Gastroesophageal sphincter (tissue), 4 donors: ENCODE results near the gene OR4D1. TPM values are rescaled to one million over a fixed set of nuclear protein-coding genes. Genes with fewer than 3 reads are reported as not detected.
"Not testable (repeated sequence)": the region's sequence is repeated elsewhere in the genome, so short reads cannot be mapped to it uniquely, and the experiment has no call there.

Source experiments
- ATAC-seq: fragments of 150-250 bp; one replicate; pipeline ENCODE4 v1.9.1; 2016; ENCODE audit warnings: mild to moderate bottlenecking, moderate library complexity
- H3K27ac ChIP-seq, 4 donors: fragments of 200-600 bp; sonication (generic) in 3 of 4; 1 replicate in 3 of 4; 2 replicates in 1 of 4; pipeline ENCODE4 v1.5.1; 2016 to 2019
- H3K27me3 ChIP-seq: fragments of 200-600 bp; sonication (generic); one replicate; pipeline ENCODE4 v1.5.1; 2019
- H3K36me3 ChIP-seq, 2 donors: fragments of 200-600 bp; sonication (generic); one replicate each; pipeline ENCODE4 v1.5.1; 2019; ENCODE audit warnings: control low read depth in 1 of 2
- H3K4me1 ChIP-seq, 3 donors: fragments of 200-600 bp; sonication (generic); 1 replicate in 2 of 3; 2 replicates in 1 of 3; pipeline ENCODE4 v1.5.1; 2016 to 2019; ENCODE audit warnings: control low read depth in 2 of 3
- H3K4me3 ChIP-seq, 2 donors: fragments of 200-600 bp; sonication (generic); one replicate each; pipeline ENCODE4 v1.5.1; 2019; ENCODE audit warnings: mild to moderate bottlenecking in 1 of 2, moderate library complexity in 1 of 2
- H3K9me3 ChIP-seq, 3 donors: fragments of 200-600 bp; sonication (generic); one replicate each; pipeline ENCODE4 v1.5.1; 2017 to 2019; ENCODE audit warnings: control low read depth in 2 of 3
- CTCF ChIP-seq, 4 experiments: fragments of 200-600 bp in 2 of 4; fragments of 450-650 bp in 2 of 4; sonication (generic) in 1 of 4; IDR thresholded peaks; one replicate each; pipeline ENCODE4 v1.5.1; 2017 to 2019; ENCODE audit warnings: antibody characterized with exemption in 4 of 4, mild to moderate bottlenecking in 2 of 4, moderate library complexity in 2 of 4
- EP300 ChIP-seq: sonication (generic); formaldehyde crosslinking; IDR thresholded peaks from one replicate; pipeline ENCODE4 v1.6.1; 2017; ENCODE audit warnings: antibody characterized with exemption, mild to moderate bottlenecking
- POLR2A ChIP-seq, 2 donors: fragments of 450-650 bp; IDR thresholded peaks; one replicate each; pipeline ENCODE4 v1.6.1; 2017; ENCODE audit warnings: antibody characterized with exemption in 2 of 2, mild to moderate bottlenecking in 2 of 2, moderate library complexity in 1 of 2
- POLR2AphosphoS5 ChIP-seq: sonication (generic); formaldehyde crosslinking; IDR thresholded peaks from one replicate; pipeline ENCODE4 v1.6.1; 2017; ENCODE audit warnings: antibody characterized with exemption
- WGBS, 2 donors: methylation state at CpG; one replicate each; pipeline ENCODE4 v1.1.5; 2018; ENCODE audit warnings: low coverage in 1 of 2; 5-methylcytosine and 5-hydroxymethylcytosine counted together
- total RNA-seq, 4 donors: library from RNA; depleted of rRNA; stranded (reverse); fragments of >200 nt; gene quantifications; one replicate each; pipeline ENCODE4 v1.1.0, GENCODE V29; 2016

Gene OR4D1
- total RNA-seq, 4 donors from 2014 or later: not detected

- 79 to 88% methylated on average over 5 of the region's 5 CpGs for WGBS, 2 donors
Observed at GRCh38 chr17:58117382-58117781, 30.8 kb upstream of the OR4D1 start.

GRCh38 chr17:58119491-58119890 lies 28.7 kb upstream of the OR4D1 start:
- Histone ChIP-seq H3K36me3 (no peaks in the 10 kb centered on the region), H3K27ac (no peak overlapping the region), H3K27me3 (peaks cover 34% of the 10 kb centered on the region), H3K4me3 (no peak overlapping the region), H3K4me1 (no peaks in the 10 kb centered on the region), H3K9me3 (no peaks in the 10 kb centered on the region)
- TF ChIP-seq POLR2A (IDR thresholded peaks at IDR 0.05) (no peak), EP300 (no peak), CTCF (IDR thresholded peaks at IDR 0.05) (no peak), POLR2AphosphoS5 (no peak)
- ATAC-seq: no peak
- WGBS, 2 donors: 48 to 62% methylated on average over 3 of the region's 3 CpGs

More at GRCh38 chr17:58117382-58117781, 30.8 kb upstream of the OR4D1 start:
- H3K27ac ChIP-seq: no peak overlapping the region
- H3K36me3 ChIP-seq: no peaks in the 10 kb centered on the region
- H3K9me3 ChIP-seq: no peaks in the 10 kb centered on the region
- no peak for ATAC-seq
- no peak for TF ChIP-seq POLR2A (IDR thresholded peaks at IDR 0.05)
- TF ChIP-seq CTCF (IDR thresholded peaks at IDR 0.05): no peak
- no peak for TF ChIP-seq POLR2AphosphoS5
- TF ChIP-seq EP300: no peak
- peaks cover 30% of the 10 kb centered on the region for H3K27me3 ChIP-seq
- H3K4me1 ChIP-seq: no peaks in the 10 kb centered on the region
- H3K4me3 ChIP-seq: no peak overlapping the region

DNA sequence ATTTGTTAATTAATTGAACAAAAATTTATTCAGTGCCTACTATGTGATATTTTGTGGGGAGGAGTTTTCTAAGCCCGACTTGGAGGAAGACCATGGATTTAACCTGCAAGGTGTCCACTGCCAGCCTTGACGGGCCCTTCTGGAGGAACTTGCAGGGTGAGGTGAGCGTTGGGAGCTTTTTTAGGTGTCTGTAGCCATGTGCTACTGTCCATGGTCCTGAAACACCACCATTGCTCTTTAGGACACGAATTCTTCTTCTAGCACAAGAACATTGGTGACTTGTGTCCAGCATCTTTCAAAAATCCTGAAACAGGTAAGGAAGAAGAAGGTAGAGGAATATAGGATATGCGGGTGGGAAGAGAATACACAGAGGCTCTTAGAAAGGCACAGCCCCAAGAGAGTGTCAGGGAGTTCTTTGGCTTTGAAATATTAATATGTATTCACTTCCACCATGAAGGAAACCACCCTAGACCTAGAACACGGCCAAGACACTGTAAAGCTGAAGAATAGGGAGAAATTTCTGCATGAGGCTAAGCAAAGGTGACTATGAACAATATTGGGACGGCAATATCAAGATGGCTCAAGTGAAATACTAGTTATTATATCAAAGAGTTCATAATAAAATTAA lies 27.9 kb upstream of the OR4D1 start:
- Histone ChIP-seq H3K36me3 (no peaks in the 10 kb centered on the region), H3K27ac (no peak overlapping the region), H3K4me1 (no peaks in the 10 kb centered on the region), H3K4me3 (no peak overlapping the region), H3K9me3 (no peaks in the 10 kb centered on the region), H3K27me3 (peaks cover 37% of the 10 kb centered on the region)
- no peak for TF ChIP-seq CTCF (IDR thresholded peaks at IDR 0.05)
- no peak for TF ChIP-seq POLR2AphosphoS5
- no peak for TF ChIP-seq EP300
- no peak for TF ChIP-seq POLR2A (IDR thresholded peaks at IDR 0.05)
- WGBS, 2 donors: 32% methylated on average over 5 of the region's 7 CpGs
- no peak for ATAC-seq

DNA sequence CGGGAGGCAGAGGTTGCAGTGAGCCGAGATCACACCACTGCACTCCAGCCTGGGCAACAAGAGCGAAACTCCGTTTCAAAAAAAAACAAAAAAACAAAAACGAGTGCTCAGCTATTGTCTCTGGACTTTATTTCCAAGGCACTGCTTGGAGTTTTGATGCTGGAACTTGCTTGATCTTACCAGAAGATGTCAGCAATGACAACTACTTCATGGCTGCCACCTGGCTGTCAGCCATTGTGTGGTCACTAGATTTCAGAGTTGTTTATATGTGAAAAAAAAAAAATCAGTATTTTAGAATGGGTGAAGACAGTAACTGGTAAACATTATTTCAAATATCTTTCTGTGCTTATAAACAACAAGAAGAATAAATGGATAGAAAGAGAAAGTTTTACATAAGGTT lies 26.3 kb upstream of the OR4D1 start:
- H3K4me1 ChIP-seq: no peaks in the 10 kb centered on the region
- H3K9me3 ChIP-seq: no peaks in the 10 kb centered on the region
- no peak overlapping the region for H3K4me3 ChIP-seq
- no peak for ATAC-seq
- H3K36me3 ChIP-seq: no peaks in the 10 kb centered on the region
- 22 to 38% methylated on average over 1 to 5 of the region's 5 CpGs for WGBS, 2 donors
- peaks cover 38% of the 10 kb centered on the region for H3K27me3 ChIP-seq
- no peak overlapping the region for H3K27ac ChIP-seq
- TF ChIP-seq CTCF (IDR thresholded peaks at IDR 0.05) (no peak), EP300 (no peak), POLR2AphosphoS5 (no peak), POLR2A (IDR thresholded peaks at IDR 0.05) (no peak)

GRCh38 chr17:58127846-58128245 lies 20.3 kb upstream of the OR4D1 start:
- no peak for ATAC-seq
- Histone ChIP-seq H3K27me3 (peaks cover 45% of the 10 kb centered on the region), H3K4me1 (no peaks in the 10 kb centered on the region), H3K27ac (no peak overlapping the region), H3K4me3 (no peak overlapping the region), H3K9me3 (no peaks in the 10 kb centered on the region), H3K36me3 (no peaks in the 10 kb centered on the region)
- TF ChIP-seq CTCF (IDR thresholded peaks at IDR 0.05): no peak
- no peak for TF ChIP-seq POLR2A (IDR thresholded peaks at IDR 0.05)
- no peak for TF ChIP-seq EP300
- no peak for TF ChIP-seq POLR2AphosphoS5
- 40 to 54% methylated on average over 1 of the region's 1 CpG for WGBS, 2 donors

- H3K27me3 ChIP-seq: peaks cover 60% of the 10 kb centered on the region
- not testable (repeated sequence) for H3K36me3 ChIP-seq, H3K4me1 ChIP-seq, H3K4me3 ChIP-seq, H3K27ac ChIP-seq, ATAC-seq
- 89 to 94% methylated on average over 4 to 5 of the region's 5 CpGs for WGBS, 2 donors
- H3K9me3 ChIP-seq: peaks cover 0 to 19% (median 0%) of the 10 kb centered on the region in 3 donors
Observed at GRCh38 chr17:58132697-58133096, 15.5 kb upstream of the OR4D1 start.
